Stimulated activated CD4-positive, alpha-beta T cell treated with anti-CD3 and anti-CD28 coated beads, TNF-alpha, amount 100 ng/mL, for 24 hours (primary cell): ENCODE data around the gene PCIF1.
"Not testable (repeated sequence)": the region's sequence is repeated elsewhere in the genome, so short reads cannot be mapped to it uniquely, and the experiment has no call there.

ENCODE experiments used
- DNase-seq, 3 experiments: peaks; one replicate each; pipeline ENCODE4 v3.0.0-alpha.2; 2020; ENCODE audit warnings: low read depth in 3 of 3

Gene PCIF1

DNA sequence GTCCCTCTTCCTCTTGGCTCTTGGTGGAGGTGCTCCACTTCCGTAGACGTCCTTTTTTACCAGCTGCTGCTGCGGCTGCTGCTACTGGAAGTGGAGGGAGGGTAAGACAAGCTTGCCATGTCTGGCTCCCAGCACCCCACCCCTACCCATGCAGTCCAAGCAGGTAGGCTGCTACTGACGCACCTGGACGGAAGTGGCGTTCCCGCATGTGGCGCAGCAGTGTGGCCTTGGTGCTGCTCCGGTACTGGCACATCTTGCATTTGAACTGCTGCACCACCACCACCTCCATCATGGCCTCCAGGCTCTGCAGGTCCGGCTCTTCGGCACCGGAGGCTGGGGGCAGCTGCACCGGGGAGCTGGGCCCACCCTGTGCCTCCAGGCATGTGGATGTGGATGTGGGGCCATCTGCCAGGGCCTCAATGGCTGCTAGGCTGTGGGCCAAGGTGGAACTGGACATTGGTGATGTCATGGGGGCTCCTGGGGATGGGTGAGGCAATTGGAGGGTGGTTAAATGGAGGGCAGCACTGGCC lies 33.1 kb downstream of the PCIF1 start:
- DNase-seq = no peak

DNA sequence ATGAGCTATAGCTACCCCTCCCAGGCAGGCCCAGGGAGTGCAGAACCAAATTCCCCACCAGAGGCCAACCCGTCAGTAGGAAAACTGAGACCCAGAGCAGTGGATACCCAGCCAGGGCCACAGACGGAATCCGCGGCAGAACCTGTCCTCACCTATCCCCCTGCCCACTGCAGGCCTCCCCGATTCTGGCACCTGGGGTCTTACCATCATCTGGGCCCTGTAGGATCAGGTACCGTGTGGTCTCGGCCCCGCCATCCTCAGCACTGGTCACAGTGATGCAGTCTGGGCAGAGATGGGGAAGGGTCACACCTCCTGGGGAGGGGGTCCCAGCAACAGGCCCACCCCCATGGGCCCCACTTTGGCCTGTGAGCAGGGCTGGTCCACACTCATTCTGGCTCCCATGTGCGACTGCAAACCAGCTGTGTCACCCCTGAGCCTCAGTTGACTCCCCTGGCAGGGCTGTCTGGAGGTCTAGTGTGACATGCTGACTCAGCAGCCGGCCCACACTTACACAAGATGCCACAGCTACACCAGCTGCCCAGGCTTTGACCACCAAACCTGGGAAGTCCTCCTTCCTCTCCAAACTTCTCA lies 33.7 kb downstream of the PCIF1 start:
- DNase-seq = no peak

- no peak for DNase-seq
These were observed 34.6 kb downstream of the PCIF1 start for GRCh38 chr20:45968801-45969711.

- no peak for DNase-seq
These were observed 35.5 kb downstream of the PCIF1 start for GRCh38 chr20:45969712-45970634.

- no peak for DNase-seq
These were observed 36.4 kb downstream of the PCIF1 start for GRCh38 chr20:45970646-45971424.

DNA sequence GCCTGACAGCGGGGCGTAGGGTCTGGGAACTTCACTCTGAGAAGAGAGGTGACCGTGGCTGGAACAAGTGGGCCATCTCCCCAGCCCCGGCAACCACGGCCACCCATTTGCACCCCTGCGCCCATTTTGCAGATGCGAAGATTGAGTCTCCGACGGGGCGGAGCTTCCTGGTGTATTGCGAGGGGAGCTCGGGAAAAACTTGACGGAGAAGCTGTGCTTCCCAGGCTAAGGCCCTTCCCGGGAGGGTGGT lies 36.9 kb downstream of the PCIF1 start:
- DNase-seq = peak in 1 of 3 experiments; percentile 48

DNA sequence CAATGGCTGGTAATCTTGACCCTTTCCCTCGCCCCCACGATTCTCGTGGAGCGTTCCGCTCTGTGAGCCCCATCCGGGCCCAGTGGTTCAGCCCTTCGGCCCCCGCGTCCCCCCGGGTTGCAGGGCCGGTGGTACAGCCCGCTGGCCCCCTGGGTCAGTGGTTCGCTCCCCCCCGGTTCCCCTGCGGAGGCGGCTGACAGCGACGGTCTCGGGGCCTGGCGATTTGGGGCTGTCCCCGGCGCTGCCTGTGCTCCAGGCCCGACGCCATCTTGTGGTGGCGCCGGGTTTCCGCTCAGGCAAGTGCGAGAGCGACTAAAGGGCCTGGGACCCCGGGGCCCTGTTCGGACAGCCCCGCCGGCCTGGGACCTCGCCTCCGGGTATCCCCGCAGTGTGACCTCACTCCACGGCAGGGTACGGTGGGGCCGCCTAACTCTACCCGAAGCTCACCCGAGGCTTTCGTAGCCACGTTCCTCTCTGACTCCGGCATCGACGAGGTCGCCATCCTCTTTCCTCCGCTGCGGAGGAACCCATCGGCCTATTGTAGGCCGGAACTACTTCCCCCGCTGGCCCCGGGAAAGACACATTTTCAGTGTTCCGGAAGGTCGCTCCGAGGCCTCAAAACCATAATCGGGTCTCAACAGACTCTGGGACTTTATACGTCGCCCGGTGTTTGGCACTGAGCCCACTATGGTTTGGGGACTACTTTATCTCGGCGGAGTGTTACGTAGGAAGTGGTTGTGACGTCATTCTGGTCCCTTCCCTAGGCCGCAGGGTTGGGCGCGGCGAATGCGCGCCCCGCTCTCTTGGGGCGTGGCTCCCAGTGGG lies 37.4 kb downstream of the PCIF1 start, which contains the start of gene ZNF335:
TSS of gene ZNF335 (minus strand) at position 529 of the 825 bp plus-strand sequence. CDS start 793 bp downstream, outside the sequence.
- peak; percentile 87 to 92 (median 87) for DNase-seq

DNA sequence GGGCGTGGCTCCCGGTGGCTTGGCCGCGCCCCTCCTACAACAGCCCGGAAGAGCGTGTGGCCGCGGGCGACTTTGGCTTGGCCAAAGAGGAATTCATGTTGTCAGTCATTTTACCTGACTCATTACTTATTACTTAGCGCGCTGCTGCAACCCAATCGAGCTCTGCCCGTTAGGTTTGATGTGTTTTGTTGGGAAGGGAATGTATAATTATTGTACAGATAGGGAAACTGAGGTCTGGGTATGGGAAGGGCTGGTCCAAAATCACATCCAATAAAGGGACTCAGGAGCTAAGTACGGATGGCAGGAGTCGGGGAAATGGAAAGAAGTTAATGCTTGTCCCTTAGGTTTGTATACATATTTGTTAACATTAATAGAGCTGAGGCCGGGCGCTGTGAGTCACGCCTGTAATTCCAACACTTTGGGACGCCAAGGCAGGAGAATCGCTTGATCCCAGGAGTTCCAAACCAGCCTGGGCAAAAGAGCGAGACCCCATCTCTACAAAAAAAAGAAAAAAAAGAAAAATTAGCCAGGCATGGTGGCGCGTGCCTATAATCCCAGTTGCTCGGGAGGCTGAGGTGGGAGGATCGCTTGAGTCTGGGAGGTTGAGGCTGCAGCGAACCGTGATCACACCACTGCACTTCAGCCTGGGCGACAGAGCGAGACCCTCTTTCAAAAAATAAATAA lies 38.2 kb downstream of the PCIF1 start:
- no peak for DNase-seq

DNA sequence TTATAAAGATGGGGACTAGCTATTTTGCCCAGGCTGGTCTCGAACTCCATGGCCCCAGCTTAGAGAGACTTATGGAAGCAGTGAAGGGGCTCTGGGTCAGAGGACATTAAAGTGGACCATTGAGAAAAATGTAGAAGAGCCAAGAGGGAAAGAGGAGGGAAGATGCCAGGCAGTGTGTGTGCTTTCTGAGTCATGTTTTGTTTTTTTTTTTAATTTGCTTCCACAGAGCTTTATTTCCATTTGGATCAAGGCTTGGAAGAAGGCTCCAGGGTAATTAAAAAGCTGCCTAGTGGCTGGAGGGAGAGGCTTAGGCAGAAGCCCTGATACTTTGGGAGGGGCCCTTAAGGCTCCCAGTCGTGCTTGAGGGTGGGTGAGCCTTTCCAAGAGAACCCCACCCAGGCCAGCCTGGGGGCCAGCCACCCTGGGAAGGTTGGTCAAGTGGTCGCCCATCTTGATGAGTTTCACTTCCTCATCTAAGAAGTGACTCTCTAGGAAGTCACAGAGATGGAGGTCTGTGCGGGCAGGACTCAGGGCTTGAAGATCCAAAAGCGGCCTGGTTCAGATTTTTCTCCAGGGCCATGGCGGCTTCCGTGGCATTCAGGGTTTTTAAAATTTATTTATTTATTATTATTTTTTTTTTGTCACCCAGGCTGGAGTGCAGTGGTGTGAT lies 40.5 kb downstream of the PCIF1 start:
- no peak for DNase-seq

DNA sequence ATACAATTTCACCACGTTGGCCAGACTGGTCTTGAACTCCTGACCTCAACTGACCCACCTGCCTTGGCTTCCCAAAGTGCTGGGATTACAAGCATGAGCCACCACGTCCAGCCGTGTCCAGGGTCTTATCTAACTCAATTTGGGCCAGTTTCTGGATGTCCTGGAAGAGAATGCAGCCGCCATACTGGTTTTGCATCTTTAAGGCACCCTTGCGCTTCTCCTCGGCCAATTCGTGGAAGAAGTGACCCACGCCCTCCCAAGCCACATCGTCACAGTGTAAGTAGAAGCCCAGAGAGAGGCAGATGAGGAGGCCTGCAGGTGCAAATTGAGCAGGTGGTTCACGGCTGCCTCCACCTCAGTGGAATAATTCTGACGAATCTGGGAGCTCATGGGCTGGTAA lies 41.2 kb downstream of the PCIF1 start:
- DNase-seq = no peak

DNA sequence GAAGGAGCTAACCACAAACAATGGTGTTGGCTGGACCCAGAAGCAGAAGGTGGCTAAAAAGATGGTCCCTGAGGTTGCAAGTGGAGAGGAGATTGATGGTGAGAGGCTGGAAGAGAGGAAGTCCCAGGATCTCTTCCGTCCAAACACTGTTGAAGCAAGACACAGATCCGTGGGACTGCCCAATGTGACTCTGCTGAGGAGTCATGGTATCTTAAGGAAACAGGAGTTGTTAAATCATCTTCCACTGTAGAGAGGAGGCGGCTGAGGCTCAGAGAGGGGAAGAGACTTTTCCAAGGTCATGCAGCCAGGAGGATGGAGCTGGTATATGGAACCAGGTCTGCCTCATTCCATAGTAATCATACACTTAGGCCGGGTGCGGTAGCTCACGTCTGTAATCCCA lies 41.6 kb downstream of the PCIF1 start:
- DNase-seq = no peak

DNA sequence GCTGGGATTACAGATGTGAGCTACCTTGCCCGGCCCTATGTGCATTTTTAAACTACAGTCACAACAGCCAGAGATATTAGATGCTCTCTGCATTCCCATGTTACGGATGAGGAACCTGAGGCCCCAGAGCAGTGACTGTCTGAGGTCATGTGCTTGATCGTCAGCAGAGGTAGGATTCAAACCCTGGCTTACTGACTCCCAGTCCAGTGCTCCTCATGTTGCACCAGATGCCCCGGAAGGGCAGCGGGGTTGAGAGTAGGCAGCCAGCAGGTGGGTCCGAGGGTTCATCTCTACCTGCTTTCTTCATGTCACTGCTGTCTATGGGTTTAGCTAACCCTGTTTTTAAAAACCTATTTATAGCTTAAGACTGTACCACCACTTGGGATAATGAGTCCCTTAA lies 46.8 kb downstream of the PCIF1 start:
- no peak for DNase-seq

GRCh38 chr20:45983279-45983743 lies 48.8 kb downstream of the PCIF1 start:
- no peak for DNase-seq

- DNase-seq = no peak
These were observed 51.1 kb downstream of the PCIF1 start for GRCh38 chr20:45985573-45985972.

- peak; percentile 55 to 73 (median 55) for DNase-seq
These were observed 52.8 kb downstream of the PCIF1 start for GRCh38 chr20:45987108-45987780.

- DNase-seq = not testable (repeated sequence)
These were observed 54.3 kb downstream of the PCIF1 start for GRCh38 chr20:45988830-45989229.

DNA sequence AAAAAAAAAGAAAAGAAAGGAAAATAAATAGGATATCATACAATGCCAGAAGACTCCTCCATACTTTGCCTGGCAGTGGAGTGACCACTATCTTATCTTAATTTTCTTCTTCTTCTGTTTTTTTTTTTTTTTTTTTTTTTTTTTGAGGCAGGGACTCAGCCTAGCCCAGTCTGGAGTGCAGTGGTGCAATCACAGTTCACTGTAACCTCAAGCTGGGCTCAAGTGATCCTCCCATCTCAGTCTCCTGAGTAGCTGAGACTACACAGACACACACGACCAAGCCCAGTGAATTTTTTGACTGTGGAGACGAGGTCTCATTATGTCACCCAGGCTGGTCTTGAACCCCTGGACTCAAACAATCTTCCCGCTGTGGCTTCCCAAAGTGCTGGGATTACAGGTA lies 57.1 kb downstream of the PCIF1 start:
- DNase-seq = no peak

- DNase-seq = no peak
These were observed 58.9 kb downstream of the PCIF1 start for GRCh38 chr20:45993197-45993951.
